Endothelial cell of umbilical vein (primary cell): ENCODE data around the gene TNS4. TPM values are rescaled to one million over a fixed set of nuclear protein-coding genes. Genes with fewer than 3 reads are reported as not detected.

Experiments used
- BruUV-seq: library from RNA; stranded (reverse); fragments of 400-500 nt; replicated peaks from 2 replicates; lab custom pipeline; 2021; lab: Mats Ljungman, UMichigan
- CTCF ChIA-PET: fragments of 300-600, 350-600 bp; sonication (Branson Sonifier 250); formaldehyde crosslinking; loops from one replicate; lab custom pipeline; 2021; ENCODE audit warnings: antibody characterized with exemption, inconsistent platforms; lab: Charles Lee
- POLR2A ChIA-PET: fragments of 300-600, 350-600 bp; sonication (Branson Sonifier 250); formaldehyde crosslinking; loops from one replicate; lab custom pipeline; 2021; ENCODE audit warnings: antibody characterized with exemption, inconsistent platforms; lab: Charles Lee
- DNase-seq: peaks from one replicate; pipeline ENCODE4 v3.0.0-alpha.2; 2011; ENCODE audit warnings: low read depth, low spot score
- FAIRE-seq: peaks from 2 replicates; lab custom pipeline; 2011; peaks lifted over from hg19 to GRCh38; lab: Jason Lieb, UNC
- H2AFZ ChIP-seq: 2 replicates; pipeline ENCODE4 v1.6.0; 2012; ENCODE audit warnings: low read depth, low read length, control low read depth, inconsistent platforms
- H3K27ac ChIP-seq: 2 replicates; pipeline ENCODE4 v1.5.1; 2011; ENCODE audit warnings: low read depth, mild to moderate bottlenecking, control low read depth, low read length, moderate library complexity; ENCODE audit not compliant: insufficient read depth
- H3K27me3 ChIP-seq, 2 experiments: 2 replicates each; pipeline versions ENCODE4 v1.6.0 to v1.6.1; 2011; ENCODE audit warnings: low read length in 2 of 2, mixed read lengths in 1 of 2; ENCODE audit not compliant: control insufficient read depth in 2 of 2, insufficient read depth in 2 of 2
- H3K36me3 ChIP-seq, 2 experiments: 2 replicates in 1 of 2; 3 replicates in 1 of 2; pipeline ENCODE4 v1.5.1; 2011; ENCODE audit warnings: low read length in 2 of 2, mild to moderate bottlenecking in 1 of 2, moderate library complexity in 1 of 2; ENCODE audit not compliant: control insufficient read depth in 2 of 2, insufficient read depth in 2 of 2; ENCODE audit errors: extremely low read depth in 1 of 2
- H3K4me1 ChIP-seq: 3 replicates; pipeline ENCODE4 v1.5.1; 2011; ENCODE audit warnings: mild to moderate bottlenecking, low read length; ENCODE audit not compliant: control insufficient read depth, insufficient read depth; ENCODE audit errors: extremely low read depth
- H3K4me2 ChIP-seq: 2 replicates; pipeline ENCODE4 v1.6.1; 2011; ENCODE audit warnings: low read length, control low read depth, mixed read lengths; ENCODE audit not compliant: insufficient read depth
- H3K4me3 ChIP-seq, 3 experiments: fragments of 200-600 bp in 1 of 3; sonication (generic), shearing (Covaris generic) in 1 of 3; replicated peaks in 1 of 3; 2 replicates each; pipeline ENCODE4 v1.5.1; 2011 to 2016; ENCODE audit warnings: control low read depth in 3 of 3, low read length in 3 of 3, mild to moderate bottlenecking in 2 of 3, inconsistent platforms in 1 of 3, low read depth in 1 of 3, moderate library complexity in 1 of 3; ENCODE audit not compliant: insufficient read depth in 1 of 3
- H3K79me2 ChIP-seq: 2 replicates; pipeline ENCODE4 v1.6.0; 2012; ENCODE audit warnings: low read length, inconsistent platforms; ENCODE audit not compliant: control insufficient read depth, insufficient read depth
- H3K9ac ChIP-seq: replicated peaks from 2 replicates; pipeline ENCODE3; 2011; ENCODE audit warnings: low read length, control low read depth; ENCODE audit not compliant: insufficient read depth; ENCODE audit errors: extremely low read depth
- H3K9me1 ChIP-seq: replicated peaks from 3 replicates; pipeline ENCODE4 v1.6.0; 2011; ENCODE audit warnings: mild to moderate bottlenecking, low read length; ENCODE audit not compliant: control insufficient read depth, insufficient read depth; ENCODE audit errors: extremely low read depth
- H3K9me3 ChIP-seq: replicated peaks from 2 replicates; pipeline ENCODE4 v1.5.1; 2012; ENCODE audit warnings: low read length, inconsistent platforms; ENCODE audit not compliant: control insufficient read depth, insufficient read depth
- H4K20me1 ChIP-seq: replicated peaks from 2 replicates; pipeline ENCODE3; 2011; ENCODE audit warnings: mild to moderate bottlenecking, low read length; ENCODE audit not compliant: control insufficient read depth, insufficient read depth; ENCODE audit errors: extremely low read depth
- GATA2 ChIP-seq: IDR thresholded peaks from 2 replicates; pipeline ENCODE4 v1.7.0; 2011; ENCODE audit warnings: low read depth, mild to moderate bottlenecking, moderate library complexity, mixed read lengths, low read length; ENCODE audit not compliant: insufficient read length, insufficient read depth
- MYC ChIP-seq: IDR thresholded peaks from one replicate; pipeline ENCODE4 v1.6.1; 2011; ENCODE audit warnings: mild to moderate bottlenecking, low read depth, low read length
- POLR2A ChIP-seq: IDR thresholded peaks from 2 replicates; pipeline ENCODE4 v1.6.1; 2012; ENCODE audit warnings: low read depth, mild to moderate bottlenecking, control low read depth, low read length
- POLR2AphosphoS5 ChIP-seq: IDR thresholded peaks from 2 replicates; pipeline ENCODE4 v1.6.1; 2012; ENCODE audit warnings: low read depth, mild to moderate bottlenecking, control low read depth, low read length, moderate library complexity; ENCODE audit not compliant: insufficient read depth
- dilution Hi-C: fragments of 300-500 bp; cut with MboI; formaldehyde crosslinking; loops from one replicate; pipeline ENCODE4 v1.15.0; 2019; ENCODE audit warnings: low sequenced_read_pairs; ENCODE audit not compliant: extremely low pct_ligation_motif_present
- intact Hi-C: fragments of 100-400 bp; cut with micrococcal nuclease; formaldehyde crosslinking; loops from one replicate; pipeline ENCODE4 v1.10.0; 2022
- polyA plus RNA-seq, 4 experiments: library from polyadenylated mRNA; depleted of rRNA in 3 of 4; stranded (reverse) in 3 of 4; unstranded in 1 of 4; fragments of >200 nt; gene quantifications; 2 replicates each; pipeline versions ENCODE4 v1.2.1 to v1.2.3, GENCODE V29; 2011 to 2012; ENCODE audit warnings: missing spikeins in 1 of 4
- total RNA-seq: library from RNA; stranded (reverse); gene quantifications from 2 replicates; pipeline ENCODE4 v1.2.3, GENCODE V29; 2021

The TNS4 gene
- total and polyA plus RNA-seq, 2 donors (not counting 3 experiments of a cell fraction or from before 2014, with no cell fraction given), result not detected

DNA sequence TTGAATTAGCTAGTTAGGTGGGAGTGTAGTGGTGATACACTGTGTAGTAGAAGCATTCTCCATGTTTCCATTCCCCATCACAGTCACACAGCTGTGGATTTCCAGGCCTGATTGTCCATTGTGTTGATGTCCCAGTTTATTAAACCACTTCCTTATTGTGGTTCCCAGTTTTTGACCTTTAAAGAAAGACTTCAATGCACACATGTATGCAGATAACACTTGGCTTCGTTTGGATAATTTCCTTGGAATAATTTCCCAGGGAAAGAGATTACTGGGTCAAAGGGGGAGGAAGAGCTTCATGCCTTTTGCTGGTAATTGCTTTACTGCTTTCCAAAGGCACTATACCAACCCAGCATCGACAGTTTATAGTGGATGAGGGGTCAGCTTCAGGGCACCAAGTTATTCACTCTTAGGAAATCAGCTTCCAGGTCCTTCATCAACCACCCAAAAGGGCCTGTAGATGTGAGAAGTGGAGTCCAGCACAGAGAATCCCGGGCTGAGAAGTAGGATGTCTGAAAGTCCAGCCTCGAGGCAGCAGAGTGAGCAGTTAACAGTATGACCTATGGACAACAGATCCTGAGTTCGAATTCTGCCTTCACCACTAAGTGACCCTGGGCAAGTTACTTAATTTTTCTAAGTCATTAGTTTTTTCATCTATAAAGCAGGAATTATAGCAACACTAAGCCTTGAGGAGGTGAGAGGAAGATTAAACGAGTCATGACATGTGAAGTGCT lies 31.3 kb upstream of the TNS4 start:
- TF ChIP-seq POLR2A (no peak), GATA2 (peak; percentile 92), POLR2AphosphoS5 (peak; percentile 65), MYC (no peak)
- Histone ChIP-seq H3K79me2 (no peaks in the 10 kb centered on the region), H3K9ac (peak overlapping the region; percentile 48), H3K4me1 (peaks cover 37% of the 10 kb centered on the region), H2AFZ (peak overlapping the region; percentile 9), H3K9me1 (no peaks in the 10 kb centered on the region), H3K4me2 (peak overlapping the region; percentile 44), H3K27me3 (peaks cover 0 to 11% of the 10 kb centered on the region in 2 experiments), H4K20me1 (no peaks in the 10 kb centered on the region), H3K27ac (peak overlapping the region; percentile 74), H3K36me3 (no peaks in the 10 kb centered on the region), H3K9me3 (no peaks in the 10 kb centered on the region), H3K4me3 (peak overlapping the region in 1 of 3 experiments; percentile 11)
- intact Hi-C loops, result loop anchor here (1.0 to 5.0 kb wide), 10 partner anchors 33 to 244 kb away; partner anchors contain the start of genes IGFBP4 and TOP2A
- DNase-seq (peak; percentile 94), FAIRE-seq (peak; percentile 95)
- POLR2A ChIA-PET, result interaction anchor here (1.0 to 1.9 kb wide), 6 partner anchors 29 to 115 kb away, joined by 3 to 9 read pairs (median 4); partner anchors contain the start of genes IGFBP4 and TOP2A
- dilution Hi-C loops, result no loop called here
- BruUV-seq, result no TSS peak
- CTCF ChIA-PET, result interaction anchor here (0.6 to 9.6 kb wide), 61 partner anchors 10 to 1133 kb away, joined by 3 to 304 read pairs (median 6); partner anchors contain the start of genes CDC6, GJD3, IGFBP4 and TNS4
